ENCODE results near the gene MAP2K5. TPM values are rescaled to one million over a fixed set of nuclear protein-coding genes. Genes with fewer than 3 reads are reported as not detected.
A peak's percentile ranks its signal among the peaks of the same experiment; 100 is the strongest.

The MAP2K5 gene
- polyA plus RNA-seq, 1 donor from 2014 or later = 12.1 TPM

DNA sequence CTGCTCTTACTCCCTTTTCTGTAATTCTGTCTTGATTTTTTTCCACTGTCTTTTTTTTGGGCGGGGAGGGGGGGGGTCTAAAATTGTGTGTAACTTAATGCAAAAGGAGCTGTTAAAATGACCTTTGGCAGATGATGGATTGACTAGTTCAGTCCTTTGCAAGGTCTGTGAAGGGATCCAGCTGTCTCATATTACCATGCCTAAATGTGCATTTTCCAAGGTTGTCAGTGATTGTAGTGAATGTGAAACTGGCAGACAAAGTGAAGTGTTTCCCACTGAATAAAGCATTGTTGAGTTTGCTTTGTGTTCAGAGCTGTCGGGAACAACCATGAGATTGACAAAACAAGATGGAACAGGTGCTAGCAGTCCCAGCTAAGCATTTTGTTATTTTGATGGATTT, 172.7 kb downstream of the MAP2K5 start:
- Histone ChIP-seq H3K79me2 (replicated peaks; ENCODE audit: insufficient read depth, low read length) (no peaks in the 10 kb centered on the region), H3K9ac (ENCODE audit: low read length) (no peak overlapping the region), H3K9me2 (ENCODE audit: insufficient read depth, low read length) (no peaks in the 10 kb centered on the region), H3K36me3 (ENCODE audit: insufficient read depth, low read length) (no peaks in the 10 kb centered on the region), H2AFZ (ENCODE audit: low read depth, low read length) (no peak overlapping the region), H3K27me3 (ENCODE audit: insufficient read depth, low read depth, low read length) (no peaks in the 10 kb centered on the region), H4K20me1 (ENCODE audit: insufficient read depth) (no peaks in the 10 kb centered on the region), H3F3A (ENCODE audit: insufficient read depth, low read length, poor library complexity, severe bottlenecking) (no peaks in the 10 kb centered on the region), H3K9me3 (ENCODE audit: low read length) (no peaks in the 10 kb centered on the region), H3K4me3 (ENCODE audit: low read length) (no peak overlapping the region), H3K27ac (ENCODE audit: low read length) (no peak overlapping the region), H3K4me2 (ENCODE audit: low read length) (no peak overlapping the region)
- no peak for TF ChIP-seq SMC3 (conservative IDR thresholded peaks at IDR 0.05; ENCODE audit: poor library complexity)
- TF ChIP-seq EP300 (conservative IDR thresholded peaks at IDR 0.05; ENCODE audit: poor library complexity, severe bottlenecking) = peak; percentile 84
- peak; percentile 73 for TF ChIP-seq POLR2AphosphoS5 (IDR thresholded peaks at IDR 0.05)

DNA sequence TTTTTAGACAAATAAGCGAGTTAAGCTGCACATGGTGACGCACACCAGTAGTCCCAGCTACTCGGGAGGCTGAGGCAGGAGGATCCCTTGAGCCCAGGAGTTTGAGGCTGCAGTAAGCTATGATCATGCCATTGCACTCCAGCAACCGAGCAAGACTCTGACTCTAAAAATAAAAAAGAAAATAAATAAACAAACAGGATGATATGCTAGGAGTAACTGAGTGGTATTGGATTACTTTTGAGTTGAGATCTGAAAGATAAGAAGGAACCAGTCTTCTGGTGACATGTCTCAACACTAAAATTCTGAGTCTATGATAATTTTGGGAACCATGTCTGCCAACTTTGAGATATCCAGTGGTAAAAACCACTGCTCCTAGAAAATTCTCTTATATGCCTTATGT, 173.7 kb downstream of the MAP2K5 start:
- H3K9ac ChIP-seq (ENCODE audit: low read length) = no peak overlapping the region
- TF ChIP-seq SMC3 (conservative IDR thresholded peaks at IDR 0.05; ENCODE audit: poor library complexity) (no peak), TAF1 (IDR thresholded peaks at IDR 0.05; ENCODE audit: low read depth) (no peak), POLR2AphosphoS5 (IDR thresholded peaks at IDR 0.05) (no peak), MXI1 (conservative IDR thresholded peaks at IDR 0.05; ENCODE audit: poor library complexity, severe bottlenecking) (no peak), RAD21 (conservative IDR thresholded peaks at IDR 0.05) (no peak)
- TF ChIP-seq, protein P1, sequence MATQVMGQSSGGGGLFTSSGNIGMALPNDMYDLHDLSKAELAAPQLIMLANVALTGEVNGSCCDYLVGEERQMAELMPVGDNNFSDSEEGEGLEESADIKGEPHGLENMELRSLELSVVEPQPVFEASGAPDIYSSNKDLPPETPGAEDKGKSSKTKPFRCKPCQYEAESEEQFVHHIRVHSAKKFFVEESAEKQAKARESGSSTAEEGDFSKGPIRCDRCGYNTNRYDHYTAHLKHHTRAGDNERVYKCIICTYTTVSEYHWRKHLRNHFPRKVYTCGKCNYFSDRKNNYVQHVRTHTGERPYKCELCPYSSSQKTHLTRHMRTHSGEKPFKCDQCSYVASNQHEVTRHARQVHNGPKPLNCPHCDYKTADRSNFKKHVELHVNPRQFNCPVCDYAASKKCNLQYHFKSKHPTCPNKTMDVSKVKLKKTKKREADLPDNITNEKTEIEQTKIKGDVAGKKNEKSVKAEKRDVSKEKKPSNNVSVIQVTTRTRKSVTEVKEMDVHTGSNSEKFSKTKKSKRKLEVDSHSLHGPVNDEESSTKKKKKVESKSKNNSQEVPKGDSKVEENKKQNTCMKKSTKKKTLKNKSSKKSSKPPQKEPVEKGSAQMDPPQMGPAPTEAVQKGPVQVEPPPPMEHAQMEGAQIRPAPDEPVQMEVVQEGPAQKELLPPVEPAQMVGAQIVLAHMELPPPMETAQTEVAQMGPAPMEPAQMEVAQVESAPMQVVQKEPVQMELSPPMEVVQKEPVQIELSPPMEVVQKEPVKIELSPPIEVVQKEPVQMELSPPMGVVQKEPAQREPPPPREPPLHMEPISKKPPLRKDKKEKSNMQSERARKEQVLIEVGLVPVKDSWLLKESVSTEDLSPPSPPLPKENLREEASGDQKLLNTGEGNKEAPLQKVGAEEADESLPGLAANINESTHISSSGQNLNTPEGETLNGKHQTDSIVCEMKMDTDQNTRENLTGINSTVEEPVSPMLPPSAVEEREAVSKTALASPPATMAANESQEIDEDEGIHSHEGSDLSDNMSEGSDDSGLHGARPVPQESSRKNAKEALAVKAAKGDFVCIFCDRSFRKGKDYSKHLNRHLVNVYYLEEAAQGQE (IDR thresholded peaks at IDR 0.05; ENCODE audit: borderline replicate concordance) = no peak
- H3K79me2 ChIP-seq (replicated peaks; ENCODE audit: insufficient read depth, low read length) = no peaks in the 10 kb centered on the region
- H3K4me2 ChIP-seq (ENCODE audit: low read length) = no peak overlapping the region
- no peaks in the 10 kb centered on the region for H3K9me3 ChIP-seq (ENCODE audit: low read length)
- H3K27ac ChIP-seq (ENCODE audit: low read length) = no peak overlapping the region
- no peak overlapping the region for H2AFZ ChIP-seq (ENCODE audit: low read depth, low read length)
- no peaks in the 10 kb centered on the region for H4K20me1 ChIP-seq (ENCODE audit: insufficient read depth)
- H3F3A ChIP-seq (ENCODE audit: insufficient read depth, low read length, poor library complexity, severe bottlenecking) = no peaks in the 10 kb centered on the region
- no peaks in the 10 kb centered on the region for H3K36me3 ChIP-seq (ENCODE audit: insufficient read depth, low read length)
- H3K9me2 ChIP-seq (ENCODE audit: insufficient read depth, low read length) = no peaks in the 10 kb centered on the region
- H3K4me3 ChIP-seq (ENCODE audit: low read length) = no peak overlapping the region
- H3K27me3 ChIP-seq (ENCODE audit: insufficient read depth, low read depth, low read length) = no peaks in the 10 kb centered on the region

DNA sequence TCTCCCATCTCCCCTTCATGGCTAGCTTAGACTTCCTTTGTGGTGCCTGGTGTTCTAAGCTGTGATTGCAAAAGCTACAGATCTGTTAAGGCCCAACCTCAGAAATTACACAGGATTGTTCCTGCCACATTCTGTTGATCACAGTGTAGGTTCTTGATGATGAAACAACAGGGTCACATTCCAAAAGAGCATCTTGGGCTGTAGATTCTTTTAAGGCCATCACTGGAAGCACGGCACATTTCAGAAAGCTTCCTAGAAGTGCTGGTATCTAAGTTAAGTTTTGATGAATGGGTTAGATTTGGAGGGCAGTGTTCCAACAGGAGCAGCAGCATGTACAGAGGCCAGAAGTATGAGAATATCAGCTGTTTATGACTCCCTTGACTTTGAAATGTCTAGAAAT, 175.3 kb downstream of the MAP2K5 start:
- TF ChIP-seq, protein P1 (IDR thresholded peaks at IDR 0.05; ENCODE audit: borderline replicate concordance) = no peak
- TF ChIP-seq SMC3 (conservative IDR thresholded peaks at IDR 0.05; ENCODE audit: poor library complexity) (no peak), MXI1 (conservative IDR thresholded peaks at IDR 0.05; ENCODE audit: poor library complexity, severe bottlenecking) (no peak)
- no peaks in the 10 kb centered on the region for H3K36me3 ChIP-seq (ENCODE audit: insufficient read depth, low read length)
- H3K27me3 ChIP-seq (ENCODE audit: insufficient read depth, low read depth, low read length) = no peaks in the 10 kb centered on the region
- no peak overlapping the region for H3K9ac ChIP-seq (ENCODE audit: low read length)
- H4K20me1 ChIP-seq (ENCODE audit: insufficient read depth) = no peaks in the 10 kb centered on the region
- no peaks in the 10 kb centered on the region for H3K79me2 ChIP-seq (replicated peaks; ENCODE audit: insufficient read depth, low read length)
- no peaks in the 10 kb centered on the region for H3K9me3 ChIP-seq (ENCODE audit: low read length)
- no peak overlapping the region for H3K27ac ChIP-seq (ENCODE audit: low read length)
- no peak overlapping the region for H2AFZ ChIP-seq (ENCODE audit: low read depth, low read length)
- H3F3A ChIP-seq (ENCODE audit: insufficient read depth, low read length, poor library complexity, severe bottlenecking) = no peaks in the 10 kb centered on the region
- no peak overlapping the region for H3K4me3 ChIP-seq (ENCODE audit: low read length)
- H3K9me2 ChIP-seq (ENCODE audit: insufficient read depth, low read length) = no peaks in the 10 kb centered on the region
- no peak overlapping the region for H3K4me2 ChIP-seq (ENCODE audit: low read length)
